ENCODE data around the gene SHOC2. TPM values are rescaled to one million over a fixed set of nuclear protein-coding genes. Genes with fewer than 3 reads are reported as not detected.

Gene SHOC2
- total and polyA plus RNA-seq, 2 of the 4 experiments (the other 2 are of a cell fraction) = 13.4 to 47.5 TPM

- TF ChIP-seq CEBPB (IDR thresholded peaks at IDR 0.05; ENCODE audit: low read depth, low read length) = no peak
- no peak for TF ChIP-seq CHD1 (IDR thresholded peaks at IDR 0.05; ENCODE audit: low read depth, low read length)
- no peak for TF ChIP-seq RCOR1 (IDR thresholded peaks at IDR 0.05; ENCODE audit: insufficient replicate concordance, low read length)
- no peak for TF ChIP-seq MAZ (IDR thresholded peaks at IDR 0.05; ENCODE audit: borderline replicate concordance, low read depth, low read length)
- no peak for TF ChIP-seq ELK1 (IDR thresholded peaks at IDR 0.05; ENCODE audit: borderline replicate concordance, low read depth, low read length)
- TF ChIP-seq BHLHE40 (IDR thresholded peaks at IDR 0.05; ENCODE audit: low read depth, low read length) = no peak
- no peak for TF ChIP-seq SMC3 (IDR thresholded peaks at IDR 0.05; ENCODE audit: low read depth, low read length)
- TF ChIP-seq RAD21 (IDR thresholded peaks at IDR 0.05; ENCODE audit: low read length) = no peak
- TF ChIP-seq CTCF (conservative IDR thresholded peaks at IDR 0.05; ENCODE audit: low read depth, low read length) = no peak
- TF ChIP-seq RFX5 (IDR thresholded peaks at IDR 0.05; ENCODE audit: low read depth, low read length) = no peak
- TF ChIP-seq MXI1 (IDR thresholded peaks at IDR 0.05; ENCODE audit: borderline replicate concordance, low read depth, low read length) = no peak
- TF ChIP-seq USF2 (IDR thresholded peaks at IDR 0.05; ENCODE audit: low read depth, low read length) = no peak
- H3K56ac ChIP-seq (ENCODE audit: extremely low read depth, insufficient read depth, low read length) = no peak overlapping the region
- dilution Hi-C loops (cut with HindIII; ENCODE audit: low sequenced_read_pairs, unreplicated experiment) (no loop called here), intact Hi-C loops (cut with micrococcal nuclease) (no loop called here), in situ Hi-C loops (cut with MboI; ENCODE audit: low sequenced_read_pairs) (no loop called here)
- no peak overlapping the region for H3K4ac ChIP-seq (ENCODE audit: low read depth, low read length)
- peaks cover 28% of the 10 kb centered on the region; the same call in 1 of the 2 replicates for H4K20me1 ChIP-seq (ENCODE audit: insufficient read depth, low read length)
- no peaks in the 10 kb centered on the region for H3K36me3 ChIP-seq (ENCODE audit: control insufficient read depth, insufficient read depth, low read length)
- H2BK20ac ChIP-seq (ENCODE audit: low read depth, low read length) = no peak overlapping the region
- no peak overlapping the region for H3K4me2 ChIP-seq (ENCODE audit: low read depth, low read length)
- no peak overlapping the region for H4K5ac ChIP-seq (ENCODE audit: low read depth, low read length)
- ChIA-PET CTCF (no interaction called here), POLR2A (ENCODE audit: unreplicated experiment) (no interaction called here)
- no peak overlapping the region for H3K27ac ChIP-seq (ENCODE audit: insufficient read depth, low read length)
- no peak overlapping the region for H2BK5ac ChIP-seq (ENCODE audit: low read depth, low read length, poor library complexity, severe bottlenecking)
- no peak overlapping the region for H2AFZ ChIP-seq (replicated peaks; ENCODE audit: low read length, poor library complexity)
- peaks cover 38 to 53% of the 10 kb centered on the region in 2 experiments for H3K79me1 ChIP-seq (ENCODE audit: low read depth in 1 of 2, low read length in 2 of 2)
- no peak overlapping the region for H4K8ac ChIP-seq (ENCODE audit: low read depth in 2 of 2, low read length in 2 of 2)
- H2AK5ac ChIP-seq (ENCODE audit: low read depth, low read length) = no peak overlapping the region
- no peak overlapping the region for H2BK120ac ChIP-seq (ENCODE audit: low read depth, low read length)
- no peak overlapping the region for H3K18ac ChIP-seq (ENCODE audit: low read depth, low read length)
- no peaks in the 10 kb centered on the region for H3K9me1 ChIP-seq (ENCODE audit: insufficient read depth, low read length)
- no CpG with 5 or more reads among the region's 2 CpGs for WGBS, 2 experiments (ENCODE audit: extremely low coverage in 2 of 2, insufficient read length in 1 of 2)
- no TSS peak for BruUV-seq (replicated peaks)
- no peak overlapping the region for H3K9ac ChIP-seq (ENCODE audit: low read depth, low read length)
- H3K4me1 ChIP-seq (ENCODE audit: control insufficient read depth, insufficient read depth, low read length) = no peaks in the 10 kb centered on the region; the same call in 1 of the 2 replicates
- H2BK15ac ChIP-seq (ENCODE audit: low read depth, low read length) = no peak overlapping the region
- no peak overlapping the region for H3K14ac ChIP-seq (replicated peaks; ENCODE audit: low read depth, low read length)
- no peak overlapping the region for H3K23ac ChIP-seq (ENCODE audit: low read depth, low read length)
- no peak overlapping the region for H2AK9ac ChIP-seq (replicated peaks; ENCODE audit: low read depth, low read length, poor library complexity)
- H3K27me3 ChIP-seq (ENCODE audit: control insufficient read depth, insufficient read depth, low read length) = no peaks in the 10 kb centered on the region
- H3K4me3 ChIP-seq (ENCODE audit: insufficient read depth, low read depth, low read length) = no peak overlapping the region
- DNase-seq (no peak), ATAC-seq (ENCODE audit: low read depth) (no peak)
- no peak overlapping the region for H4K91ac ChIP-seq (ENCODE audit: insufficient read depth, low read depth, low read length)
- H3K9me3 ChIP-seq (ENCODE audit: control insufficient read depth, insufficient read depth, low read length) = no peaks in the 10 kb centered on the region
Observed at GRCh38 chr10:110963162-110963561, 43.8 kb downstream of the SHOC2 start.

Measured in IMR-90 (cell line).